ENCODE data around the gene INSR. TPM values are rescaled to one million over a fixed set of nuclear protein-coding genes. Genes with fewer than 3 reads are reported as not detected.

Gene INSR
- total RNA-seq, 4 donors from 2014 or later: 134 to 252 (median 164) TPM

DNA sequence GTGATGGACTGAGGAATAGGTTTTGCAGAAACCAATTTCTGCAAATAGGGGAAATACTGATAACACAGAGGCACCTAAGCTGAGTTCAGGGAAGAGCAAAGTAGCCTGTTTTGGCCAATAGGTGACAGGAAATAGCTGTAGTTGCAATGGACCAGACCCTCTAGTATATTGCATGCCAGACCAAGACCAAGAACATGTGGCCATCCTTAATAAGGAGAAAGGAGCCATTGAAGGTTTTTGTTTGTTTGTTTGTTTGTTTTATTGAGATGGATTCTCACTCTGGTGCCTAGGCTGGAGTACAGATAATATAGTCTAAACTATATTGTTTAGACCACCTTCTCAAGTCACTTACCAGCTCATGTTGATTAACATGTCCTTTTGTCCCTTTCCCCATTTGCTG lies 123.2 kb downstream of the INSR start:
- intact Hi-C loops (cut with DNase I; ENCODE audit: low total_unique reads): no loop called here
- DNase-seq: no peak
- Histone ChIP-seq H3K4me1 (no peaks in the 10 kb centered on the region), H3K27me3 (no peaks in the 10 kb centered on the region), H3K9me3 (no peaks in the 10 kb centered on the region), H3K4me3 (no peak overlapping the region), H3K36me3 (peaks cover 0 to 47% (median 15%) of the 10 kb centered on the region in 4 donors), H3K27ac (no peak overlapping the region)
- TF ChIP-seq POLR2AphosphoS5 (IDR thresholded peaks at IDR 0.05): no peak
- TF ChIP-seq, protein P1, sequence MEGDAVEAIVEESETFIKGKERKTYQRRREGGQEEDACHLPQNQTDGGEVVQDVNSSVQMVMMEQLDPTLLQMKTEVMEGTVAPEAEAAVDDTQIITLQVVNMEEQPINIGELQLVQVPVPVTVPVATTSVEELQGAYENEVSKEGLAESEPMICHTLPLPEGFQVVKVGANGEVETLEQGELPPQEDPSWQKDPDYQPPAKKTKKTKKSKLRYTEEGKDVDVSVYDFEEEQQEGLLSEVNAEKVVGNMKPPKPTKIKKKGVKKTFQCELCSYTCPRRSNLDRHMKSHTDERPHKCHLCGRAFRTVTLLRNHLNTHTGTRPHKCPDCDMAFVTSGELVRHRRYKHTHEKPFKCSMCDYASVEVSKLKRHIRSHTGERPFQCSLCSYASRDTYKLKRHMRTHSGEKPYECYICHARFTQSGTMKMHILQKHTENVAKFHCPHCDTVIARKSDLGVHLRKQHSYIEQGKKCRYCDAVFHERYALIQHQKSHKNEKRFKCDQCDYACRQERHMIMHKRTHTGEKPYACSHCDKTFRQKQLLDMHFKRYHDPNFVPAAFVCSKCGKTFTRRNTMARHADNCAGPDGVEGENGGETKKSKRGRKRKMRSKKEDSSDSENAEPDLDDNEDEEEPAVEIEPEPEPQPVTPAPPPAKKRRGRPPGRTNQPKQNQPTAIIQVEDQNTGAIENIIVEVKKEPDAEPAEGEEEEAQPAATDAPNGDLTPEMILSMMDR (IDR thresholded peaks at IDR 0.05): no peak
- TF ChIP-seq EP300 (IDR thresholded peaks at IDR 0.05; ENCODE audit: low read depth): no peak
- no peak for TF ChIP-seq POLR2A (IDR thresholded peaks at IDR 0.05)
- in situ Hi-C loops (cut with MboI; ENCODE audit: low pct_ligation_motif_present in 1 of 4, low pct_unique_long_range_greater_than_20kb in 1 of 4, low sequenced_read_pairs in 3 of 4): no loop called here

DNA sequence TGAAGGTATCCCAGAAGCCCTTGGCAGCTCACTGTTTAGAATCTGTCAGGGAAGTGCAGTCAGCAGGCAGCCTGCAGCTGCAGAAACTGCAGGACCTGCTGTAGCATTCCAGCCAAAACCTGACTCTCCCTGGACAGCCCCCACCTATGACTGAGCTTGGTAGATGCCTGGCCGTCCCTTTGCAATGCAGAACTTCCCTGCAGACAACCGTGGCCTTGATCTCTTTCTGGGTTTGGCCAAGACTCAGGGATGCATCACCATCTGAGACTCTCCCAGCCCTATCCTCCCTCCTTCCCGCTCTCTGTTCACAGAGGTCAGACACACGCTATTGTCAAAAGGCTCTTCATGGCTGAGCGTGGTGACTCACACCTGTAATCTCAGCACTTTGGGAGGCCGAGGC lies 125.3 kb downstream of the INSR start:
- intact Hi-C loops (cut with DNase I; ENCODE audit: low total_unique reads): no loop called here
- Histone ChIP-seq H3K4me3 (no peak overlapping the region), H3K27me3 (no peaks in the 10 kb centered on the region), H3K27ac (no peak overlapping the region), H3K9me3 (no peaks in the 10 kb centered on the region), H3K4me1 (no peaks in the 10 kb centered on the region), H3K36me3 (peaks cover 0 to 55% (median 13%) of the 10 kb centered on the region in 4 donors)
- TF ChIP-seq, protein P1 (IDR thresholded peaks at IDR 0.05): no peak
- TF ChIP-seq POLR2A (IDR thresholded peaks at IDR 0.05) (no peak), EP300 (IDR thresholded peaks at IDR 0.05; ENCODE audit: low read depth) (no peak), POLR2AphosphoS5 (IDR thresholded peaks at IDR 0.05) (no peak)
- no peak for DNase-seq
- in situ Hi-C loops (cut with MboI; ENCODE audit: low pct_ligation_motif_present in 1 of 4, low pct_unique_long_range_greater_than_20kb in 1 of 4, low sequenced_read_pairs in 3 of 4): no loop called here
- 92% methylated on average over 6 of the region's 6 CpGs; no CpG with 5 or more reads in 1 of the 2 donors for WGBS, 2 donors (ENCODE audit: low coverage in 1 of 2)

DNA sequence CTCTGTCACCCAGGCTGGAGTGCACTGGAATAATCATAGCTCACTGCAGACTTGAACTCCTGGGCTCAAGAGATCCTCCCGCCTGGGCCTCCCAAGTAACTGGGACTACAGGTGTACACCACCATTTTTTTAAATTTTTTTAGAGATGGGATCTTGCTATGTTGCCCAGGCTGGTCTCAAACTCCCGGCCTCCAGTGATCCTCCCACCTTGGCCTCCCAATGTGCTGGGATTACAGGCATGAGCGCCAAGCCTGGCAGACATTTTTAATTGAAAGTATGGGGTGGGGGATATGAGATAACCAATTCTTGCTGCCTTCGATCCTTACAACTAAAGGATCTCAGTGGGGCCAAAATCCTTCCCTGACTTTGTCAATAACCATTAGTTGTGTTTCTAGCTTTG lies 132.9 kb downstream of the INSR start:
- Histone ChIP-seq H3K27me3 (no peaks in the 10 kb centered on the region), H3K27ac (no peak overlapping the region), H3K36me3 (peaks cover 0 to 23% (median 10%) of the 10 kb centered on the region in 4 donors)

DNA sequence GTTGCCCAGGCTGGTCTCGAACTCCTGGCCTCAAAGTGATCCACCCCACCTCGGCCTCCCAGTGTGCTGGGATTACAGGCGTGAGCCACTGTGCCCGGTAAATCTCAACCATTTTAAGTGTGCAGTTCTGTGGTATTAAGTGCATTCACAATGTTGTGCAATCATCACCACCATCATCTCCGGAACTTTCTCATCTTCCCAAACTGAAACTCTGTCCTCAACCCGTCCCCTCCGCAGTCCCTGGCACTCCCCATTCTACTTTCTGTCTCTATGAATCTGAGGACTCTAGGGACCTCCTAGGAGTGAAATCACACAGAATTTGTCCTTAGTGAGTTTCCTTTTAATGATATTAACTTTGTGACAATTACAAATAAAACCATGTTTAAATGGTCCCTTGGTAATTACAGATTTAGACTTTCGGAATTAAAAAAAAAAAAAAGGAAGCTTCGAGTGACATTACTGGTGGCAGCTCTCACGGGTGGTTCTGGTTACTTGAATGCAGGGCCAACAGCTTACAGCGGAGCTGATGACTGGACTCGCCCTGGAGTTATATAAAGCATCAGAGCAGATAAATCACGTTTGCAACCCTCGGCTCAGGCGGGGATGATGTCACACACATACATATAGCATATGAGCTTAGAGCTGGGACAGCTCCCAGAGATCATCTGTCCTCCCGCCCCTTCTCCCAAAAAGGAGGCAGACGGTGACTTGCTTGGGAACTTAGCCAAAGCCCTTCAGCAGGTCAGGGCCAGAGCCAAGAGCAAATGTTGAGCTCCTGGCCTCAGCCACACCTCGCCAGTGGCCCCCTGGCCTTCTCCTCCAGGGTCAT lies 134.9 kb downstream of the INSR start:
- 60 to 68% methylated on average over 8 to 18 of the region's 18 CpGs for WGBS, 2 donors (ENCODE audit: low coverage in 1 of 2)
- H3K27ac ChIP-seq: peak overlapping the region; percentile 68 to 86 (median 74)
- peak; percentile 40 for DNase-seq
- in situ Hi-C loops (cut with MboI; ENCODE audit: low pct_ligation_motif_present in 1 of 4, low pct_unique_long_range_greater_than_20kb in 1 of 4, low sequenced_read_pairs in 3 of 4) (no loop called here), intact Hi-C loops (cut with DNase I; ENCODE audit: low total_unique reads) (no loop called here)
- H3K4me1 ChIP-seq: peaks cover 0 to 5% (median 0%) of the 10 kb centered on the region in 4 donors
- H3K36me3 ChIP-seq: peaks cover 0 to 16% (median 6%) of the 10 kb centered on the region in 4 donors
- no peak for TF ChIP-seq POLR2A (IDR thresholded peaks at IDR 0.05)
- TF ChIP-seq POLR2AphosphoS5 (IDR thresholded peaks at IDR 0.05): peak; percentile 9 to 59 (median 38)
- H3K9me3 ChIP-seq: no peaks in the 10 kb centered on the region
- H3K27me3 ChIP-seq: no peaks in the 10 kb centered on the region
- H3K4me3 ChIP-seq: no peak overlapping the region

More for the DNA sequence above, 132.9 kb downstream of the INSR start:
- Histone ChIP-seq H3K4me3 (no peak overlapping the region), H3K9me3 (no peaks in the 10 kb centered on the region), H3K4me1 (peaks cover 0 to 5% (median 0%) of the 10 kb centered on the region in 4 donors)
- in situ Hi-C loops (cut with MboI; ENCODE audit: low pct_ligation_motif_present in 1 of 4, low pct_unique_long_range_greater_than_20kb in 1 of 4, low sequenced_read_pairs in 3 of 4) (no loop called here), intact Hi-C loops (cut with DNase I; ENCODE audit: low total_unique reads) (no loop called here)
- WGBS, 2 donors (ENCODE audit: low coverage in 1 of 2): 86 to 95% methylated on average over 2 to 4 of the region's 4 CpGs
- TF ChIP-seq POLR2A (IDR thresholded peaks at IDR 0.05) (no peak), EP300 (IDR thresholded peaks at IDR 0.05; ENCODE audit: low read depth) (no peak)
- DNase-seq: no peak

DNA sequence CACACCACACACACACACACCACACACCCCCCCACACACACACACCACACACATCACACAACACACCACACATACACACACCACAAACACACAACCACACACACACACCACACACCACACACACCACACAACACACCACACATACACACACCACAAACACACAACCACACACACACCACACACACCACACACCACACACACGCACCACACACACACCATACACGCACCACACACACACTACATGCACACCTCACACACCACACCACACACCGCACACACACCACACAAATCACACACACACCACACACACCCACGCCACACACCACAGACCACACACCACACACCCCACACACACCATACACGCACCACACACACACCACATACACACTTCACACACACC lies 141.2 kb downstream of the INSR start:
- intact Hi-C loops (cut with DNase I; ENCODE audit: low total_unique reads): no loop called here
- H3K9me3 ChIP-seq: no peaks in the 10 kb centered on the region
- H3K27me3 ChIP-seq: no peaks in the 10 kb centered on the region
- H3K27ac ChIP-seq: no peak overlapping the region
- in situ Hi-C loops (cut with MboI; ENCODE audit: low pct_ligation_motif_present in 1 of 4, low pct_unique_long_range_greater_than_20kb in 1 of 4, low sequenced_read_pairs in 3 of 4): no loop called here
- 70 to 72% methylated on average over 5 of the region's 5 CpGs for WGBS, 2 donors (ENCODE audit: low coverage in 1 of 2)
- peaks cover 0 to 9% (median 1%) of the 10 kb centered on the region in 4 donors for H3K36me3 ChIP-seq
- H3K4me1 ChIP-seq: no peaks in the 10 kb centered on the region
- TF ChIP-seq POLR2A (IDR thresholded peaks at IDR 0.05): no peak
- no peak for TF ChIP-seq EP300 (IDR thresholded peaks at IDR 0.05; ENCODE audit: low read depth)
- TF ChIP-seq, protein P1 (IDR thresholded peaks at IDR 0.05): no peak
- TF ChIP-seq POLR2AphosphoS5 (IDR thresholded peaks at IDR 0.05): no peak
- H3K4me3 ChIP-seq: no peak overlapping the region
- no peak for DNase-seq

Measured in transverse colon (tissue), 4 donors.